GM10266 (cell line): ENCODE results near the gene CCNY.

Experiments used
- DNase-seq: peaks from one replicate; pipeline ENCODE4 v3.0.0; 2012; ENCODE audit errors: extremely low spot score
- CTCF ChIP-seq: IDR thresholded peaks from 2 replicates; pipeline ENCODE4 v1.5.1; 2012; ENCODE audit warnings: mild to moderate bottlenecking, low read depth; ENCODE audit not compliant: control insufficient read depth, insufficient read depth; ENCODE audit errors: missing control alignments

CCNY gene

GRCh38 chr10:35446439-35446838 lies 110.1 kb downstream of the CCNY start:
- no peak for TF ChIP-seq CTCF
- DNase-seq = no peak

GRCh38 chr10:35447693-35448407 lies 111.5 kb downstream of the CCNY start:
- TF ChIP-seq CTCF = no peak
- no peak for DNase-seq

- no peak for TF ChIP-seq CTCF
- no peak for DNase-seq
These were observed 112.7 kb downstream of the CCNY start for GRCh38 chr10:35448687-35449662.

- no peak for DNase-seq
These were observed 113.6 kb downstream of the CCNY start for GRCh38 chr10:35449944-35450343.

GRCh38 chr10:35451151-35452016 lies 115.1 kb downstream of the CCNY start:
- DNase-seq = peak; percentile 62
- TF ChIP-seq CTCF = no peak

More at GRCh38 chr10:35449944-35450343, 113.6 kb downstream of the CCNY start:
- no peak for TF ChIP-seq CTCF

GRCh38 chr10:35452171-35452570 lies 115.9 kb downstream of the CCNY start:
- DNase-seq = no peak
- no peak for TF ChIP-seq CTCF
